Ishikawa (cell line): Measurements from ENCODE around the gene CDK6.

Source experiments
- TAF1 ChIP-seq: IDR thresholded peaks from 2 replicates; pipeline ENCODE4 v1.6.1; 2012; ENCODE audit warnings: low read depth, mild to moderate bottlenecking
- YY1 ChIP-seq: IDR thresholded peaks from 2 replicates; pipeline ENCODE4 v1.6.1; 2012; ENCODE audit warnings: low read depth

- TF ChIP-seq YY1 (no peak), TAF1 (no peak)
Measured at GRCh38 chr7:92761391-92762097, 74.8 kb downstream of the CDK6 start.
